HepG2 (cell line): ENCODE results near the gene WDR5B. TPM values are rescaled to one million over a fixed set of nuclear protein-coding genes. Genes with fewer than 3 reads are reported as not detected.
A peak's percentile ranks its signal among the peaks of the same experiment; 100 is the strongest.

Source experiments
- ATAC-seq: fragments of 200-7000 bp; cut with Tn5 transposase; 3 replicates; pipeline ENCODE4 v1.9.1; 2020; ENCODE audit warnings: mild to moderate bottlenecking, moderate library complexity
- BruUV-seq: library from RNA; stranded (reverse); fragments of 400-500 nt; replicated peaks from 2 replicates; lab custom pipeline; 2021; lab: Mats Ljungman, UMichigan
- CTCF ChIA-PET: fragments of 300-600 bp; formaldehyde crosslinking; extraction: SDS; loops from one replicate; lab custom pipeline; 2021; ENCODE audit warnings: low total read pairs, inconsistent platforms, low intra/inter-chr PET ratio; lab: Yijun Ruan, JAX
- POLR2A ChIA-PET: fragments of 350-600 bp; sonication (Branson Sonifier 250); formaldehyde crosslinking; loops from one replicate; lab custom pipeline; 2020; ENCODE audit warnings: antibody characterized with exemption, inconsistent platforms; lab: Yijun Ruan, JAX
- DNase-seq: peaks from one replicate; pipeline ENCODE4 v3.0.0-alpha.2; 2015; ENCODE audit warnings: low spot score
- FAIRE-seq: peaks from 3 replicates; lab custom pipeline; 2011; peaks lifted over from hg19 to GRCh38; lab: Jason Lieb, UNC
- H2AFZ ChIP-seq: one replicate; pipeline ENCODE4 v1.6.1; 2011; ENCODE audit warnings: low read length, inconsistent platforms
- H3K27ac ChIP-seq: fragments of 300-600 bp; 3 replicates; pipeline ENCODE4 v1.8.0; 2011; ENCODE audit warnings: mixed run types, mild to moderate bottlenecking, mixed read lengths, low read length, inconsistent platforms; ENCODE audit not compliant: insufficient read depth; ENCODE audit errors: extremely low read length
- H3K27me3 ChIP-seq, 2 experiments: fragments of 200-600 bp in 1 of 2; 2 replicates in 1 of 2; 3 replicates in 1 of 2; pipeline versions ENCODE4 v1.6.0 to v1.8.0; 2011; ENCODE audit warnings: low read length in 2 of 2, mild to moderate bottlenecking in 2 of 2, moderate library complexity in 2 of 2, inconsistent platforms in 1 of 2; ENCODE audit not compliant: insufficient read depth in 2 of 2, control insufficient read depth in 1 of 2
- H3K36me3 ChIP-seq, 2 experiments: fragments of 200-600 bp in 1 of 2; replicated peaks in 1 of 2; 2 replicates in 1 of 2; 3 replicates in 1 of 2; pipeline versions ENCODE4 v1.5.1 to v1.8.0; 2011; ENCODE audit warnings: low read length in 2 of 2, inconsistent platforms in 1 of 2; ENCODE audit not compliant: insufficient read depth in 2 of 2, control insufficient read depth in 1 of 2
- H3K4me1 ChIP-seq: 2 replicates; pipeline ENCODE4 v1.5.1; 2012; ENCODE audit warnings: low read length, inconsistent platforms; ENCODE audit not compliant: insufficient read depth
- H3K4me2 ChIP-seq: 2 replicates; pipeline ENCODE4 v1.6.0; 2011; ENCODE audit warnings: low read depth, low read length, inconsistent platforms
- H3K4me3 ChIP-seq, 3 experiments: fragments of 200-600 bp in 1 of 3; sonication (generic), shearing (Covaris generic) in 1 of 3; replicated peaks in 1 of 3; 2 replicates each; pipeline ENCODE4 v1.5.1; 2011 to 2016; ENCODE audit warnings: low read length in 3 of 3, inconsistent platforms in 2 of 3, low read depth in 2 of 3, mild to moderate bottlenecking in 2 of 3, control low read depth in 1 of 3, mixed read lengths in 1 of 3; ENCODE audit not compliant: insufficient read depth in 1 of 3
- H3K79me2 ChIP-seq: one replicate; pipeline ENCODE4 v1.6.1; 2011; ENCODE audit warnings: low read length, inconsistent platforms; ENCODE audit not compliant: insufficient read depth
- H3K9ac ChIP-seq: 2 replicates; pipeline ENCODE4 v1.6.0; 2011; ENCODE audit warnings: mild to moderate bottlenecking, low read depth, low read length, inconsistent platforms; ENCODE audit not compliant: insufficient read depth
- H3K9me3 ChIP-seq: 2 replicates; pipeline ENCODE4 v1.5.1; 2012; ENCODE audit warnings: mild to moderate bottlenecking, low read length
- H4K20me1 ChIP-seq: 2 replicates; pipeline ENCODE4 v1.6.0; 2011; ENCODE audit warnings: inconsistent platforms, mild to moderate bottlenecking, low read length, moderate library complexity; ENCODE audit not compliant: insufficient read depth
- ARHGAP35 ChIP-seq: sonication (generic); formaldehyde crosslinking; IDR thresholded peaks from 2 replicates; pipeline ENCODE4 v1.9.0; 2022; ENCODE audit warnings: mild to moderate bottlenecking, inconsistent platforms, moderate library complexity, missing genetic modification reagents, borderline replicate concordance
- ARNTL ChIP-seq: sonication (generic); formaldehyde crosslinking; IDR thresholded peaks from 2 replicates; pipeline ENCODE4 v1.4.0; 2020; ENCODE audit warnings: mild to moderate bottlenecking, missing genetic modification reagents
- CEBPB ChIP-seq: IDR thresholded peaks from 2 replicates; pipeline ENCODE4 v1.6.1; 2011; ENCODE audit warnings: low read depth, low read length, improper control_type of control experiment, borderline replicate concordance
- CHD4 ChIP-seq: fragments of 200-600 bp; sonication (generic); IDR thresholded peaks from 2 replicates; pipeline ENCODE4 v1.7.0; 2017; ENCODE audit warnings: mild to moderate bottlenecking, low read length, borderline replicate concordance
- HIVEP1 ChIP-seq: sonication (generic); formaldehyde crosslinking; IDR thresholded peaks from 2 replicates; pipeline ENCODE4 v1.4.0; 2020; ENCODE audit warnings: mild to moderate bottlenecking, missing genetic modification reagents
- PCBP2 ChIP-seq: fragments of 200-400 bp; formaldehyde crosslinking; optimal IDR thresholded peaks from 2 replicates; pipeline ENCODE3; 2018; ENCODE audit warnings: low read length, low read depth; ENCODE audit not compliant: poor library complexity, severe bottlenecking
- SAP130 ChIP-seq: IDR thresholded peaks from 2 replicates; pipeline ENCODE4 v1.6.1; 2016; ENCODE audit warnings: low read depth
- SNRNP70 ChIP-seq: fragments of 200-400 bp; formaldehyde crosslinking; IDR thresholded peaks from 2 replicates; pipeline ENCODE4 v1.6.1; 2017; ENCODE audit warnings: mild to moderate bottlenecking, low read depth, low read length, moderate library complexity
- YEATS4 ChIP-seq: sonication (generic); formaldehyde crosslinking; IDR thresholded peaks from 2 replicates; pipeline ENCODE4 v1.4.0; 2020; ENCODE audit warnings: missing genetic modification reagents, borderline replicate concordance
- ZHX1 ChIP-seq: sonication (generic); formaldehyde crosslinking; IDR thresholded peaks from 2 replicates; pipeline ENCODE4 v1.8.1; 2022; ENCODE audit warnings: low read depth, mild to moderate bottlenecking, missing genetic modification reagents
- ZNF235 ChIP-seq: sonication (generic); formaldehyde crosslinking; IDR thresholded peaks from 2 replicates; pipeline ENCODE4 v1.8.1; 2023; ENCODE audit warnings: mild to moderate bottlenecking, missing genetic modification reagents, borderline replicate concordance
- WGBS: methylation state at CpG from one replicate; pipeline ENCODE4 v1.1.6; 2017; ENCODE audit warnings: low lambda C conversion rate; 5-methylcytosine and 5-hydroxymethylcytosine counted together
- in situ Hi-C: cut with HindIII; loops from 2 replicates; pipeline ENCODE4 v1.10.0; 2017; ENCODE audit warnings: low pct_unique_long_range_greater_than_20kb; ENCODE audit not compliant: extremely low pct_ligation_motif_present
- intact Hi-C: fragments of 100-400 bp; cut with micrococcal nuclease; formaldehyde crosslinking; loops from one replicate; pipeline ENCODE4 v1.10.0; 2022; ENCODE audit not compliant: unreplicated experiment
- polyA plus RNA-seq, 8 experiments: library from polyadenylated mRNA; depleted of rRNA in 3 of 8; stranded (reverse) in 7 of 8; unstranded in 1 of 8; fragments of >200 nt; fragmentation: Illumina TruSeq in 4 of 8; extraction: Trizol in 4 of 8; gene quantifications; 2 replicates each; pipeline versions ENCODE4 v1.2.1 to v1.2.3, GENCODE V29; 2011 to 2016; ENCODE audit warnings: low read depth in 4 of 8, missing spikeins in 1 of 8, mixed read lengths in 1 of 8; ENCODE audit not compliant: insufficient read depth in 1 of 8
- total RNA-seq, 5 experiments: library from RNA; depleted of rRNA; stranded (reverse); fragments of >200 nt; fragmentation: Illumina TruSeq; extraction: Trizol; gene quantifications; 2 replicates each; pipeline ENCODE4 v1.2.3, GENCODE V29; 2016; ENCODE audit warnings: low read depth in 1 of 5

WDR5B gene
- total and polyA plus RNA-seq, 2 of the 13 experiments (the other 11 are each of a cell fraction or from before 2014, with no cell fraction given): 2.5 to 3.6 TPM

- intact Hi-C loops (loop anchor here (1.0 kb wide), 1 partner anchor 18 kb away; the partner anchor contains the start of gene MIX23), in situ Hi-C loops (no loop called here)
- H3K9me3 ChIP-seq: no peaks in the 10 kb centered on the region
- BruUV-seq: TSS peak; percentile 43
- H3K79me2 ChIP-seq: peaks cover 3% of the 10 kb centered on the region
- H3K27ac ChIP-seq: peak overlapping the region; percentile 96
- WGBS: 65% methylated on average over 1 of the region's 1 CpG
- no peaks in the 10 kb centered on the region for H3K27me3 ChIP-seq
- ChIA-PET POLR2A (interaction anchor here (1.0 to 7.8 kb wide), 5 partner anchors 12 to 1683 kb away, joined by 3 to 103 read pairs (median 9); partner anchors contain the start of genes FAM162A, HGD, MIX23 and WDR5B), CTCF (no interaction called here)
- TF ChIP-seq CEBPB (no peak), CHD4 (peak; percentile 21; the same call in 1 of the 2 replicates), YEATS4 (CRISPR knock-in tag) (0 out of 2 replicates have a peak, but pooled peaks have one; percentile 8)
- no peak; the same call in 2 of the 3 replicates for ATAC-seq
- H3K4me3 ChIP-seq: no peak overlapping the region
- peaks cover 12 to 40% of the 10 kb centered on the region in 2 experiments for H3K36me3 ChIP-seq
- peaks cover 71% of the 10 kb centered on the region for H3K4me1 ChIP-seq
- H4K20me1 ChIP-seq: no peaks in the 10 kb centered on the region
- no peak for DNase-seq
- no peak overlapping the region for H2AFZ ChIP-seq
- peak overlapping the region; percentile 19 for H3K4me2 ChIP-seq
- FAIRE-seq: no peak
- H3K9ac ChIP-seq: peak overlapping the region; percentile 50
Measured at GRCh38 chr3:122365073-122365472, 50.8 kb downstream of the WDR5B start.

- DNase-seq (no peak), FAIRE-seq (no peak), ATAC-seq (no peak)
- H2AFZ ChIP-seq: no peak overlapping the region
- in situ Hi-C loops (no loop called here), intact Hi-C loops (no loop called here)
- peaks cover 11 to 34% of the 10 kb centered on the region in 2 experiments; a peak in 4 of 5 replicates for H3K36me3 ChIP-seq
- no TSS peak for BruUV-seq
- H3K9me3 ChIP-seq: no peaks in the 10 kb centered on the region
- 100% methylated on average over 2 of the region's 2 CpGs for WGBS
- H3K4me3 ChIP-seq: no peak overlapping the region
- no peaks in the 10 kb centered on the region for H4K20me1 ChIP-seq
- peaks cover 66% of the 10 kb centered on the region for H3K4me1 ChIP-seq
- no peak overlapping the region for H3K4me2 ChIP-seq
- H3K79me2 ChIP-seq: peaks cover 3% of the 10 kb centered on the region
- no peak overlapping the region for H3K9ac ChIP-seq
- H3K27me3 ChIP-seq: no peaks in the 10 kb centered on the region
- TF ChIP-seq ARNTL (CRISPR knock-in tag): no peak
- no peak for TF ChIP-seq ARHGAP35 (CRISPR knock-in tag)
- TF ChIP-seq PCBP2: no peak
- TF ChIP-seq HIVEP1 (CRISPR knock-in tag): no peak
- TF ChIP-seq ZNF235 (CRISPR knock-in tag): no peak
- TF ChIP-seq SAP130: no peak
- TF ChIP-seq ZHX1 (CRISPR knock-in tag): no peak
- TF ChIP-seq SNRNP70: no peak
- peak overlapping the region; percentile 96 for H3K27ac ChIP-seq
- ChIA-PET POLR2A (interaction anchor here (7.8 kb wide), 1 partner anchor 19 kb away, joined by 103 read pairs; the partner anchor contains the start of genes FAM162A and MIX23), CTCF (no interaction called here)
Measured at GRCh38 chr3:122364490-122364889, 51.4 kb downstream of the WDR5B start.
